HepG2 (cell line): ENCODE data around the gene ARHGEF4. TPM values are rescaled to one million over a fixed set of nuclear protein-coding genes. Genes with fewer than 3 reads are reported as not detected.

Experiments
- BRCA1 ChIP-seq: sonication (generic); formaldehyde crosslinking; IDR thresholded peaks from 2 replicates; pipeline ENCODE4 v1.4.0; 2020; ENCODE audit warnings: missing genetic modification reagents
- CC2D1A ChIP-seq: sonication (generic); formaldehyde crosslinking; IDR thresholded peaks from 2 replicates; pipeline ENCODE4 v1.8.1; 2023; ENCODE audit warnings: mild to moderate bottlenecking, missing genetic modification reagents
- EHMT2 ChIP-seq: fragments of 200-600 bp; sonication (generic); IDR thresholded peaks from 2 replicates; pipeline ENCODE4 v1.7.0; 2017; ENCODE audit warnings: antibody characterized with exemption, low read depth, low read length, borderline replicate concordance
- GPN1 ChIP-seq: sonication (generic); formaldehyde crosslinking; IDR thresholded peaks from 2 replicates; pipeline ENCODE4 v1.5.1; 2020; ENCODE audit warnings: missing genetic modification reagents, borderline replicate concordance
- NR3C1 ChIP-seq: sonication (generic); formaldehyde crosslinking; IDR thresholded peaks from 2 replicates; pipeline ENCODE4 v1.4.0; 2020; ENCODE audit warnings: missing genetic modification reagents
- PITX1 ChIP-seq: sonication (generic); formaldehyde crosslinking; IDR thresholded peaks from 2 replicates; pipeline ENCODE4 v1.5.1; 2020; ENCODE audit warnings: mild to moderate bottlenecking, missing genetic modification reagents
- RAD21 ChIP-seq: fragments of 450-650 bp; formaldehyde crosslinking; IDR thresholded peaks from 2 replicates; pipeline ENCODE4 v1.5.0; 2020; ENCODE audit warnings: mild to moderate bottlenecking
- RARG ChIP-seq: sonication (generic); formaldehyde crosslinking; IDR thresholded peaks from 2 replicates; pipeline ENCODE4 v1.4.0; 2020; ENCODE audit warnings: low read depth, mild to moderate bottlenecking, missing genetic modification reagents
- TIGD3 ChIP-seq: sonication (generic); formaldehyde crosslinking; IDR thresholded peaks from 2 replicates; pipeline ENCODE4 v1.5.1; 2020; ENCODE audit warnings: mild to moderate bottlenecking, missing genetic modification reagents, borderline replicate concordance
- ZFP41 ChIP-seq: sonication (generic); formaldehyde crosslinking; IDR thresholded peaks from 2 replicates; pipeline ENCODE4 v1.4.0; 2020; ENCODE audit warnings: mild to moderate bottlenecking, missing genetic modification reagents, borderline replicate concordance
- ZMYM4 ChIP-seq: sonication (generic); formaldehyde crosslinking; IDR thresholded peaks from 2 replicates; pipeline ENCODE4 v1.8.1; 2023; ENCODE audit warnings: mild to moderate bottlenecking, missing genetic modification reagents
- ZNF510 ChIP-seq: sonication (generic); formaldehyde crosslinking; IDR thresholded peaks from 2 replicates; pipeline ENCODE4 v1.4.0; 2020; ENCODE audit warnings: low read depth, mild to moderate bottlenecking, missing genetic modification reagents
- ZNF556 ChIP-seq: sonication (generic); formaldehyde crosslinking; IDR thresholded peaks from 2 replicates; pipeline ENCODE4 v1.4.0; 2020; ENCODE audit warnings: mild to moderate bottlenecking, missing genetic modification reagents, borderline replicate concordance
- ZNF597 ChIP-seq: sonication (generic); formaldehyde crosslinking; IDR thresholded peaks from 2 replicates; pipeline ENCODE4 v1.5.0; 2020; ENCODE audit warnings: missing genetic modification reagents
- ZNF737 ChIP-seq: sonication (generic); formaldehyde crosslinking; IDR thresholded peaks from 2 replicates; pipeline ENCODE4 v1.5.0; 2020; ENCODE audit warnings: missing genetic modification reagents, mild to moderate bottlenecking, borderline replicate concordance
- polyA plus RNA-seq, 8 experiments: library from polyadenylated mRNA; depleted of rRNA in 3 of 8; stranded (reverse) in 7 of 8; unstranded in 1 of 8; fragments of >200 nt; fragmentation: Illumina TruSeq in 4 of 8; extraction: Trizol in 4 of 8; gene quantifications; 2 replicates each; pipeline versions ENCODE4 v1.2.1 to v1.2.3, GENCODE V29; 2011 to 2016; ENCODE audit warnings: low read depth in 4 of 8, missing spikeins in 1 of 8, mixed read lengths in 1 of 8; ENCODE audit not compliant: insufficient read depth in 1 of 8
- total RNA-seq, 5 experiments: library from RNA; depleted of rRNA; stranded (reverse); fragments of >200 nt; fragmentation: Illumina TruSeq; extraction: Trizol; gene quantifications; 2 replicates each; pipeline ENCODE4 v1.2.3, GENCODE V29; 2016; ENCODE audit warnings: low read depth in 1 of 5
- TF ChIP-seq, protein P1 (sequence below): sonication (generic); formaldehyde crosslinking; IDR thresholded peaks from 2 replicates; pipeline ENCODE4 v1.4.0; 2020; ENCODE audit warnings: missing genetic modification reagents, borderline replicate concordance
- TF ChIP-seq, protein P2 (sequence below): sonication (generic); formaldehyde crosslinking; conservative IDR thresholded peaks from 2 replicates; pipeline ENCODE4 v1.8.0; 2022; ENCODE audit warnings: low read depth, missing genetic modification reagents
- TF ChIP-seq, protein P3 (sequence below): sonication (generic); formaldehyde crosslinking; IDR thresholded peaks from 2 replicates; pipeline ENCODE4 v1.4.0; 2020; ENCODE audit warnings: mild to moderate bottlenecking, low read depth, missing genetic modification reagents

The ARHGEF4 gene
- total and polyA plus RNA-seq, 2 of the 13 experiments (the other 11 are each of a cell fraction or from before 2014, with no cell fraction given), result 0.11 to 0.13 TPM

GRCh38 chr2:130797493-130798435 lies 39.0 kb upstream of the ARHGEF4 start (continued):
- TF ChIP-seq PITX1 (0 out of 2 replicates have a peak, but pooled peaks have one; percentile 8), EHMT2 (no peak), NR3C1 (CRISPR knock-in tag) (no peak), ZFP41 (CRISPR knock-in tag) (no peak), CC2D1A (CRISPR knock-in tag) (no peak), ZMYM4 (peak; percentile 64), GPN1 (CRISPR knock-in tag) (no peak), RARG (CRISPR knock-in tag) (no peak), BRCA1 (CRISPR knock-in tag) (peak; percentile 65; the same call in 1 of the 2 replicates), TIGD3 (CRISPR knock-in tag) (no peak), ZNF510 (CRISPR knock-in tag) (no peak), RAD21 (CRISPR knock-in tag) (peak; percentile 97), ZNF556 (CRISPR knock-in tag) (peak; percentile 73; the same call in 1 of the 2 replicates), ZNF597 (CRISPR knock-in tag) (no peak), ZNF737 (CRISPR knock-in tag) (no peak; the same call in 1 of the 2 replicates)
- TF ChIP-seq, protein P1, sequence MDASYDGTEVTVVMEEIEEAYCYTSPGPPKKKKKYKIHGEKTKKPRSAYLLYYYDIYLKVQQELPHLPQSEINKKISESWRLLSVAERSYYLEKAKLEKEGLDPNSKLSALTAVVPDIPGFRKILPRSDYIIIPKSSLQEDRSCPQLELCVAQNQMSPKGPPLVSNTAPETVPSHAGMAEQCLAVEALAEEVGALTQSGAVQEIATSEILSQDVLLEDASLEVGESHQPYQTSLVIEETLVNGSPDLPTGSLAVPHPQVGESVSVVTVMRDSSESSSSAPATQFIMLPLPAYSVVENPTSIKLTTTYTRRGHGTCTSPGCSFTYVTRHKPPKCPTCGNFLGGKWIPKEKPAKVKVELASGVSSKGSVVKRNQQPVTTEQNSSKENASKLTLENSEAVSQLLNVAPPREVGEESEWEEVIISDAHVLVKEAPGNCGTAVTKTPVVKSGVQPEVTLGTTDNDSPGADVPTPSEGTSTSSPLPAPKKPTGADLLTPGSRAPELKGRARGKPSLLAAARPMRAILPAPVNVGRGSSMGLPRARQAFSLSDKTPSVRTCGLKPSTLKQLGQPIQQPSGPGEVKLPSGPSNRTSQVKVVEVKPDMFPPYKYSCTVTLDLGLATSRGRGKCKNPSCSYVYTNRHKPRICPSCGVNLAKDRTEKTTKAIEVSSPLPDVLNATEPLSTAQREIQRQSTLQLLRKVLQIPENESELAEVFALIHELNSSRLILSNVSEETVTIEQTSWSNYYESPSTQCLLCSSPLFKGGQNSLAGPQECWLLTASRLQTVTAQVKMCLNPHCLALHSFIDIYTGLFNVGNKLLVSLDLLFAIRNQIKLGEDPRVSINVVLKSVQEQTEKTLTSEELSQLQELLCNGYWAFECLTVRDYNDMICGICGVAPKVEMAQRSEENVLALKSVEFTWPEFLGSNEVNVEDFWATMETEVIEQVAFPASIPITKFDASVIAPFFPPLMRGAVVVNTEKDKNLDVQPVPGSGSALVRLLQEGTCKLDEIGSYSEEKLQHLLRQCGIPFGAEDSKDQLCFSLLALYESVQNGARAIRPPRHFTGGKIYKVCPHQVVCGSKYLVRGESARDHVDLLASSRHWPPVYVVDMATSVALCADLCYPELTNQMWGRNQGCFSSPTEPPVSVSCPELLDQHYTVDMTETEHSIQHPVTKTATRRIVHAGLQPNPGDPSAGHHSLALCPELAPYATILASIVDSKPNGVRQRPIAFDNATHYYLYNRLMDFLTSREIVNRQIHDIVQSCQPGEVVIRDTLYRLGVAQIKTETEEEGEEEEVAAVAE, result no peak
- TF ChIP-seq, protein P2, sequence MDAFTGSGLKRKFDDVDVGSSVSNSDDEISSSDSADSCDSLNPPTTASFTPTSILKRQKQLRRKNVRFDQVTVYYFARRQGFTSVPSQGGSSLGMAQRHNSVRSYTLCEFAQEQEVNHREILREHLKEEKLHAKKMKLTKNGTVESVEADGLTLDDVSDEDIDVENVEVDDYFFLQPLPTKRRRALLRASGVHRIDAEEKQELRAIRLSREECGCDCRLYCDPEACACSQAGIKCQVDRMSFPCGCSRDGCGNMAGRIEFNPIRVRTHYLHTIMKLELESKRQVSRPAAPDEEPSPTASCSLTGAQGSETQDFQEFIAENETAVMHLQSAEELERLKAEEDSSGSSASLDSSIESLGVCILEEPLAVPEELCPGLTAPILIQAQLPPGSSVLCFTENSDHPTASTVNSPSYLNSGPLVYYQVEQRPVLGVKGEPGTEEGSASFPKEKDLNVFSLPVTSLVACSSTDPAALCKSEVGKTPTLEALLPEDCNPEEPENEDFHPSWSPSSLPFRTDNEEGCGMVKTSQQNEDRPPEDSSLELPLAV (CRISPR knock-in tag), result no peak
- TF ChIP-seq, protein P3, sequence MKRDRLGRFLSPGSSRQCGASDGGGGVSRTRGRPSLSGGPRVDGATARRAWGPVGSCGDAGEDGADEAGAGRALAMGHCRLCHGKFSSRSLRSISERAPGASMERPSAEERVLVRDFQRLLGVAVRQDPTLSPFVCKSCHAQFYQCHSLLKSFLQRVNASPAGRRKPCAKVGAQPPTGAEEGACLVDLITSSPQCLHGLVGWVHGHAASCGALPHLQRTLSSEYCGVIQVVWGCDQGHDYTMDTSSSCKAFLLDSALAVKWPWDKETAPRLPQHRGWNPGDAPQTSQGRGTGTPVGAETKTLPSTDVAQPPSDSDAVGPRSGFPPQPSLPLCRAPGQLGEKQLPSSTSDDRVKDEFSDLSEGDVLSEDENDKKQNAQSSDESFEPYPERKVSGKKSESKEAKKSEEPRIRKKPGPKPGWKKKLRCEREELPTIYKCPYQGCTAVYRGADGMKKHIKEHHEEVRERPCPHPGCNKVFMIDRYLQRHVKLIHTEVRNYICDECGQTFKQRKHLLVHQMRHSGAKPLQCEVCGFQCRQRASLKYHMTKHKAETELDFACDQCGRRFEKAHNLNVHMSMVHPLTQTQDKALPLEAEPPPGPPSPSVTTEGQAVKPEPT, result peak; percentile 89
